ENCODE results near the gene GJB5.

Gene GJB5

GRCh38 chr1:34796990-34797389 lies 42.1 kb downstream of the GJB5 start:
- no peak for DNase-seq

GRCh38 chr1:34800214-34800613 lies 45.4 kb downstream of the GJB5 start:
- DNase-seq: no peak

- no peak for DNase-seq
Measured at GRCh38 chr1:34803770-34804169, 48.9 kb downstream of the GJB5 start.

GRCh38 chr1:34806396-34806795 lies 51.5 kb downstream of the GJB5 start:
- no peak for DNase-seq

All from activated effector memory CD4-positive, alpha-beta T cell treated with Interleukin-2 at 50 U/mL for 16 hours (primary cell).